WI38 (cell line): ENCODE measurements around the gene MACROD2.

Source experiments
- H3K4me3 ChIP-seq: 2 replicates; pipeline ENCODE4 v1.5.1; 2011; ENCODE audit warnings: low read depth, mild to moderate bottlenecking, control low read depth, low read length
- CTCF ChIP-seq: IDR thresholded peaks from 2 replicates; pipeline ENCODE4 v1.5.1; 2012; ENCODE audit warnings: low read depth, mild to moderate bottlenecking, control low read depth, low read length

The MACROD2 gene

GRCh38 chr20:14093652-14094051 lies 98.3 kb downstream of the MACROD2 start:
- H3K4me3 ChIP-seq = no peak overlapping the region
- no peak for TF ChIP-seq CTCF

GRCh38 chr20:14098261-14098660 lies 102.9 kb downstream of the MACROD2 start:
- H3K4me3 ChIP-seq = no peak overlapping the region
- no peak for TF ChIP-seq CTCF

- H3K4me3 ChIP-seq = no peak overlapping the region
- no peak for TF ChIP-seq CTCF
Measured at GRCh38 chr20:14113416-14113815, 118.1 kb downstream of the MACROD2 start.

GRCh38 chr20:14114065-14114704 lies 118.9 kb downstream of the MACROD2 start:
- no peak overlapping the region for H3K4me3 ChIP-seq
- no peak for TF ChIP-seq CTCF

- no peak overlapping the region for H3K4me3 ChIP-seq
- no peak for TF ChIP-seq CTCF
Measured at GRCh38 chr20:14116037-14116436, 120.7 kb downstream of the MACROD2 start.

GRCh38 chr20:14117768-14118167 lies 122.5 kb downstream of the MACROD2 start:
- no peak overlapping the region for H3K4me3 ChIP-seq
- no peak for TF ChIP-seq CTCF

GRCh38 chr20:14126856-14127255 lies 131.5 kb downstream of the MACROD2 start:
- no peak overlapping the region for H3K4me3 ChIP-seq
- no peak for TF ChIP-seq CTCF
